ENCODE results near the gene SPEM3. TPM values are rescaled to one million over a fixed set of nuclear protein-coding genes. Genes with fewer than 3 reads are reported as not detected.

SPEM3 gene
- total RNA-seq, 1 donor from 2014 or later = not detected

DNA sequence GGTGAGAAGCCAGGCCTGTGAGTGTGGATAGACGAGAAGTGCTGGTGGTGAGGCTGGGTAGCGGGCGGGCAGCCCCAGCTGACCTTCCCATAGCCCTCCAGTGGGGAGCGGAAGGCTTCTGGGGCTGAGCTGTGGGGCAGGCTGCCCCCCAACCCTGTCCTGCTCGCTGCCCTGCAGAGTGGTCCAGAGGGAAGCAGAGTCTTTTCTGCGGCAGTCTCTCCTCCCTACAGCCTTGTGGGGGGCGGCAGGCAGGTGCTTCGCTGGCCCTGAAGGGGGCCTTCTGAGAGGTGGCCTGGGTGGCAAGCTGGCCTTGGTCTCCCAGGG, 17.3 kb upstream of the SPEM3 start:
- no peak overlapping the region for H3K27ac Mint-ChIP-seq
- peaks cover 1% of the 10 kb centered on the region for H3K4me1 Mint-ChIP-seq (ENCODE audit: low read depth)
- H3K36me3 Mint-ChIP-seq (ENCODE audit: insufficient read depth) = peaks cover 14% of the 10 kb centered on the region
- H3K9me3 Mint-ChIP-seq (ENCODE audit: low read depth) = no peaks in the 10 kb centered on the region
- H3K27me3 Mint-ChIP-seq = peaks cover 19% of the 10 kb centered on the region
- TF ChIP-seq, protein P1, sequence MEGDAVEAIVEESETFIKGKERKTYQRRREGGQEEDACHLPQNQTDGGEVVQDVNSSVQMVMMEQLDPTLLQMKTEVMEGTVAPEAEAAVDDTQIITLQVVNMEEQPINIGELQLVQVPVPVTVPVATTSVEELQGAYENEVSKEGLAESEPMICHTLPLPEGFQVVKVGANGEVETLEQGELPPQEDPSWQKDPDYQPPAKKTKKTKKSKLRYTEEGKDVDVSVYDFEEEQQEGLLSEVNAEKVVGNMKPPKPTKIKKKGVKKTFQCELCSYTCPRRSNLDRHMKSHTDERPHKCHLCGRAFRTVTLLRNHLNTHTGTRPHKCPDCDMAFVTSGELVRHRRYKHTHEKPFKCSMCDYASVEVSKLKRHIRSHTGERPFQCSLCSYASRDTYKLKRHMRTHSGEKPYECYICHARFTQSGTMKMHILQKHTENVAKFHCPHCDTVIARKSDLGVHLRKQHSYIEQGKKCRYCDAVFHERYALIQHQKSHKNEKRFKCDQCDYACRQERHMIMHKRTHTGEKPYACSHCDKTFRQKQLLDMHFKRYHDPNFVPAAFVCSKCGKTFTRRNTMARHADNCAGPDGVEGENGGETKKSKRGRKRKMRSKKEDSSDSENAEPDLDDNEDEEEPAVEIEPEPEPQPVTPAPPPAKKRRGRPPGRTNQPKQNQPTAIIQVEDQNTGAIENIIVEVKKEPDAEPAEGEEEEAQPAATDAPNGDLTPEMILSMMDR (IDR thresholded peaks at IDR 0.05; ENCODE audit: unreplicated experiment) = no peak
- H3K4me3 Mint-ChIP-seq (ENCODE audit: low read depth) = no peak overlapping the region
- no peak for DNase-seq (ENCODE audit: low spot score, unreplicated experiment)

DNA sequence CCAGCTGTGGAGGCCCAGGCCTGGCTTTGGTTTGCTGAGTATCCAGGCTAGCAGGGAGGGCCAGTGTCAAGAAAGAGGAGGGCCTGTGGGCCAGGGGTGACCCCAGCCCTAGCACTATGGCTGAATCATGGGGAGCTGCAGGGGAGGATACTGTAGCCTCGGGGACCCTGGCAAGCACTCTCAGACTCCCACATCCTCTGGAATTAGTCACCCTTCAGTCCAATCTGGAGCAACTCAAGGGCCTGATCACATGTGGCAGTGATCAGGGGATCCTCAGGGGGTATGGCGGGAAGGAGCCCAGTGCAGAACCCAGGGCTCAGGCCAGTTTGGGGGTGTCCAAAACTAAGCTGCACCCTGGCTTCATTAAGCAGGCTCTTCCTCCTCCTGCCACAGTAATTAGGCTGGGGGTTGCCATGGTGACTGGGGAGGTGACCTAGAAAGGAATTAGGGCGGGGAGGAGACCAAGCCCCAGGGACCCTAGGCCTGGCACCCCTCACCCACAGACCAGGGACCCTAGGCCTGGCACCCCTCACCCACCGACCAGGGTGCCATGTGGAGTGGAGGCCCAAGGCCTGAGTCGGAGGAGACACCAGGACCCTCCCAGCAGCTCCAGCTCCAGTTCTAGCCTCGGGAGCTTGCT, 15.2 kb upstream of the SPEM3 start:
- H3K4me3 Mint-ChIP-seq (ENCODE audit: low read depth) = no peak overlapping the region
- no peak overlapping the region for H3K27ac Mint-ChIP-seq
- peaks cover 14% of the 10 kb centered on the region for H3K36me3 Mint-ChIP-seq (ENCODE audit: insufficient read depth)

DNA sequence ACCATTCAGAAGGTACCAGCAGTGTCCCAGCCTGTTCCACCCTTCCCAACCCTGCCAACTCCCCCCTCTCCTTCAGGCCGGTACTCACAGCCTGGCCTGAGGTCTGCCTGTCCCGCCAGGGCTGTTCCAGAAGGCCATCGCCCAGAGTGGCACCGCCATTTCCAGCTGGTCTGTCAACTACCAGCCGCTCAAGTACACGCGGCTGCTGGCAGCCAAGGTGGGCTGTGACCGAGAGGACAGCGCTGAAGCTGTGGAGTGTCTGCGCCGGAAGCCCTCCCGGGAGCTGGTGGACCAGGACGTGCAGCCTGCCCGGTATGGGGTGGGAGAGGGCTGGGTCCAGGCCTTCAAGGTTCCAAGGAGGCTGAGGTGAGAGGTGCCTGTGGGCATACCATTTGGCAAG, 13.8 kb upstream of the SPEM3 start:
- Mint-ChIP-seq H3K4me1 (ENCODE audit: low read depth) (peaks cover 6% of the 10 kb centered on the region), H3K36me3 (ENCODE audit: insufficient read depth) (peaks cover 6% of the 10 kb centered on the region)

More for the DNA sequence above, 15.2 kb upstream of the SPEM3 start:
- H3K9me3 Mint-ChIP-seq (ENCODE audit: low read depth) = no peaks in the 10 kb centered on the region
- peaks cover 10% of the 10 kb centered on the region for H3K27me3 Mint-ChIP-seq
- TF ChIP-seq, protein P1 (IDR thresholded peaks at IDR 0.05; ENCODE audit: unreplicated experiment) = no peak
- peaks cover 1% of the 10 kb centered on the region for H3K4me1 Mint-ChIP-seq (ENCODE audit: low read depth)
- no peak for DNase-seq (ENCODE audit: low spot score, unreplicated experiment)

DNA sequence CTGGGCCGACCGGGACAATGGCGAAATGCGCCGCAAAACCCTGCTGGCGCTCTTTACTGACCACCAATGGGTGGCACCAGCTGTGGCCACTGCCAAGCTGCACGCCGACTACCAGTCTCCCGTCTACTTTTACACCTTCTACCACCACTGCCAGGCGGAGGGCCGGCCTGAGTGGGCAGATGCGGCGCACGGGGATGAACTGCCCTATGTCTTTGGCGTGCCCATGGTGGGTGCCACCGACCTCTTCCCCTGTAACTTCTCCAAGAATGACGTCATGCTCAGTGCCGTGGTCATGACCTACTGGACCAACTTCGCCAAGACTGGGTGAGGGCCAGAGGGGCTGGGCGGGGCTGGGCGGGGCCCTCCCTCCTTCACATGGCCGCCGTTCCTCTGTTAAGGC, 12.9 kb upstream of the SPEM3 start:
- TF ChIP-seq, protein P1 (IDR thresholded peaks at IDR 0.05; ENCODE audit: unreplicated experiment) = no peak
- peaks cover 1% of the 10 kb centered on the region for H3K36me3 Mint-ChIP-seq (ENCODE audit: insufficient read depth)
- no peak for DNase-seq (ENCODE audit: low spot score, unreplicated experiment)
- no peak overlapping the region for H3K4me3 Mint-ChIP-seq (ENCODE audit: low read depth)
- H3K4me1 Mint-ChIP-seq (ENCODE audit: low read depth) = peaks cover 9% of the 10 kb centered on the region
- no peaks in the 10 kb centered on the region for H3K27me3 Mint-ChIP-seq
- H3K27ac Mint-ChIP-seq = no peak overlapping the region
- H3K9me3 Mint-ChIP-seq (ENCODE audit: low read depth) = no peaks in the 10 kb centered on the region

More for the DNA sequence above, 13.8 kb upstream of the SPEM3 start:
- Mint-ChIP-seq H3K4me3 (ENCODE audit: low read depth) (no peak overlapping the region), H3K27ac (no peak overlapping the region), H3K9me3 (ENCODE audit: low read depth) (no peaks in the 10 kb centered on the region), H3K27me3 (peaks cover 2% of the 10 kb centered on the region)
- TF ChIP-seq, protein P1 (IDR thresholded peaks at IDR 0.05; ENCODE audit: unreplicated experiment) = no peak
- DNase-seq (ENCODE audit: low spot score, unreplicated experiment) = no peak

DNA sequence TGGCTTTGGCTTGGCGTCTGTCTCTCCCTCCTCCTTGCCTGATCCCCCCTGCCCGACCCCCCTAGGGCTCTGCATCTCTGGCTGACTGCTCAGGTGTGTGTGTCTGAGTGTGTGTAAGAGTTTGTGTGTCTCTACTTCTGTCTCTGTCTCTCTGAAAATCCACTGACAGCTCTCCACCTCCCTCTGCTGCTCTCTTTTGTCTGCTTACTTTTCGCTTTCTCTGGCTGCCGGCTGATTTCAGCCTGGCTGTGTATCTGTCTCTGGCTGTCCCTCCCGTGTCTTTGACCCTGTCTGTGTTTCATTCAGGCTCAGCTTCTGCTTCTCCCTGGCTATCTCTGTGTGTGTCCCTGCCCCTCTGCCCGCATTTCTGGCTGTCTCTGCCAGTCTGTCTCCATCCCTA, 12.3 kb upstream of the SPEM3 start:
- H3K9me3 Mint-ChIP-seq (ENCODE audit: low read depth) = no peaks in the 10 kb centered on the region
- TF ChIP-seq, protein P1 (IDR thresholded peaks at IDR 0.05; ENCODE audit: unreplicated experiment) = no peak
- H3K36me3 Mint-ChIP-seq (ENCODE audit: insufficient read depth) = peaks cover 1% of the 10 kb centered on the region
- no peak overlapping the region for H3K27ac Mint-ChIP-seq
- peaks cover 9% of the 10 kb centered on the region for H3K4me1 Mint-ChIP-seq (ENCODE audit: low read depth)
- no peak overlapping the region for H3K4me3 Mint-ChIP-seq (ENCODE audit: low read depth)
- DNase-seq (ENCODE audit: low spot score, unreplicated experiment) = no peak
- H3K27me3 Mint-ChIP-seq = no peaks in the 10 kb centered on the region
